A549 (cell line): ENCODE results near the gene LAMTOR5. TPM values are rescaled to one million over a fixed set of nuclear protein-coding genes. Genes with fewer than 3 reads are reported as not detected.
A peak's percentile ranks its signal among the peaks of the same experiment; 100 is the strongest.
"Not testable (repeated sequence)": the region's sequence is repeated elsewhere in the genome, so short reads cannot be mapped to it uniquely, and the experiment has no call there.

Experiments
- ATAC-seq, 2 experiments: fragments of 200-7000 bp in 1 of 2; fragments of >200 bp in 1 of 2; cut with Nextera tagmentation in 1 of 2; cut with Tn5 transposase in 1 of 2; 3 replicates each; pipeline versions ENCODE4 v1.8.0 to v1.9.1; 2018 to 2020; ENCODE audit warnings: mild to moderate bottlenecking in 1 of 2, moderate library complexity in 1 of 2
- CTCF ChIA-PET: fragments of 300-600 bp; sonication (Branson Sonifier 250); formaldehyde crosslinking; extraction: SDS; loops from one replicate; lab custom pipeline; 2021; ENCODE audit warnings: antibody characterized with exemption, inconsistent platforms; lab: Yijun Ruan, JAX
- POLR2A ChIA-PET: fragments of 350-600 bp; formaldehyde crosslinking; extraction: SDS; loops from one replicate; lab custom pipeline; 2021; ENCODE audit warnings: antibody characterized with exemption, inconsistent platforms; lab: Yijun Ruan, JAX
- DNase-seq, 2 experiments: peaks; one replicate each; pipeline versions ENCODE4 v3.0.0 to v3.0.0-alpha.2; 2011 to 2016; ENCODE audit warnings: low read depth in 1 of 2, low spot score in 1 of 2
- FAIRE-seq: peaks from 2 replicates; lab custom pipeline; 2011; peaks lifted over from hg19 to GRCh38; lab: Jason Lieb, UNC
- H3K27ac ChIP-seq, 2 experiments: fragments of >200 bp; sonication (Bioruptor Twin); formaldehyde crosslinking; 3 replicates each; pipeline ENCODE4 v1.5.1; 2016 to 2017
- H3K4me1 ChIP-seq: fragments of >200 bp; sonication (Bioruptor Twin); formaldehyde crosslinking; 3 replicates; pipeline ENCODE4 v1.6.1; 2016
- H3K4me2 ChIP-seq: fragments of >200 bp; sonication (Bioruptor Twin); formaldehyde crosslinking; 3 replicates; pipeline ENCODE4 v1.6.1; 2016
- H3K4me3 ChIP-seq: fragments of >200 bp; sonication (Bioruptor Twin); formaldehyde crosslinking; 3 replicates; pipeline ENCODE4 v1.5.1; 2016
- H3K9me3 ChIP-seq: fragments of >200 bp; sonication (Bioruptor Twin); formaldehyde crosslinking; 3 replicates; pipeline ENCODE4 v1.6.1; 2016
- BHLHE40 ChIP-seq: IDR thresholded peaks from 2 replicates; pipeline ENCODE4 v1.6.1; 2012; ENCODE audit warnings: low read depth, low read length, inconsistent platforms
- EHF ChIP-seq: fragments of 250-450 bp; sonication (Bioruptor Pico); IDR thresholded peaks from 2 replicates; pipeline ENCODE4 v1.5.0; 2020; ENCODE audit warnings: mild to moderate bottlenecking
- EHMT2 ChIP-seq: fragments of 200-600 bp; sonication (generic); IDR thresholded peaks from 2 replicates; pipeline ENCODE4 v1.6.1; 2016; ENCODE audit warnings: antibody characterized with exemption, low read depth, mild to moderate bottlenecking, moderate library complexity
- HDAC2 ChIP-seq: fragments of 200-600 bp; sonication (generic); IDR thresholded peaks from 2 replicates; pipeline ENCODE4 v1.6.1; 2016
- HOXA7 ChIP-seq: fragments of 250-450 bp; sonication (Bioruptor Pico); IDR thresholded peaks from 2 replicates; pipeline ENCODE4 v1.5.0; 2020; ENCODE audit warnings: mild to moderate bottlenecking, moderate library complexity
- HOXB5 ChIP-seq: fragments of 250-450 bp; sonication (Bioruptor Pico); IDR thresholded peaks from 2 replicates; pipeline ENCODE4 v1.5.0; 2020; ENCODE audit warnings: mild to moderate bottlenecking, moderate library complexity
- KDM5A ChIP-seq: fragments of 200-600 bp; sonication (generic); IDR thresholded peaks from 2 replicates; pipeline ENCODE4 v1.6.1; 2016; ENCODE audit warnings: antibody characterized with exemption, mild to moderate bottlenecking
- NFE2L2 ChIP-seq: fragments of 150-350 bp; conservative IDR thresholded peaks from 2 replicates; pipeline ENCODE4 v1.6.1; 2014; ENCODE audit warnings: low read length
- RFX5 ChIP-seq: fragments of 450-650 bp; IDR thresholded peaks from 2 replicates; pipeline ENCODE4 v1.7.1; 2014; ENCODE audit warnings: antibody characterized with exemption, mild to moderate bottlenecking, moderate library complexity
- RNF2 ChIP-seq: fragments of 200-600 bp; sonication (generic); IDR thresholded peaks from 2 replicates; pipeline ENCODE4 v1.6.1; 2016; ENCODE audit warnings: low read depth, mild to moderate bottlenecking, antibody characterized with exemption, moderate library complexity, borderline replicate concordance
- SMC3 ChIP-seq: fragments of >200 bp; sonication (Bioruptor Twin); formaldehyde crosslinking; IDR thresholded peaks from 3 replicates; pipeline ENCODE4 v1.6.1; 2018; ENCODE audit warnings: inconsistent platforms
- ZC3H11A ChIP-seq: fragments of 450-650 bp; IDR thresholded peaks from 2 replicates; pipeline ENCODE4 v1.6.1; 2014; ENCODE audit warnings: antibody characterized with exemption, mild to moderate bottlenecking
- ZFP36 ChIP-seq: fragments of 450-650 bp; IDR thresholded peaks from 2 replicates; pipeline ENCODE4 v1.6.1; 2014; ENCODE audit warnings: borderline replicate concordance; ENCODE audit not compliant: partially characterized antibody
- ZNF302 ChIP-seq: fragments of 250-450 bp; sonication (Bioruptor Pico); IDR thresholded peaks from 2 replicates; pipeline ENCODE4 v1.9.0; 2021; ENCODE audit warnings: inconsistent platforms, mild to moderate bottlenecking, moderate library complexity
- WGBS: methylation state at CpG from one replicate; pipeline ENCODE4 v1.1.6; 2017; ENCODE audit errors: missing lambda C conversion rate; 5-methylcytosine and 5-hydroxymethylcytosine counted together
- polyA plus RNA-seq, 4 experiments: library from polyadenylated mRNA; depleted of rRNA in 3 of 4; stranded (reverse); fragments of >200 nt; fragmentation: RNase III in 1 of 4; extraction: RNeasy Plus Mini Kit Qiagen cat#74134 plus additional on column Dnase treatment in 1 of 4; gene quantifications; 2 replicates in 3 of 4; 3 replicates in 1 of 4; pipeline ENCODE4 v1.2.3, GENCODE V29; 2011 to 2017
- TF ChIP-seq, protein P1 (sequence below): fragments of 150-350 bp; IDR thresholded peaks from 2 replicates; pipeline ENCODE4 v1.6.1; 2014; ENCODE audit warnings: low read depth, mild to moderate bottlenecking, low read length
- TF ChIP-seq, protein P2 (sequence below): fragments of 250-450 bp; sonication (Bioruptor Pico); IDR thresholded peaks from 2 replicates; pipeline ENCODE4 v1.5.0; 2021; ENCODE audit warnings: mild to moderate bottlenecking, moderate library complexity, borderline replicate concordance
- TF ChIP-seq, protein P3 (sequence below): fragments of >200 bp; sonication (Bioruptor Twin); formaldehyde crosslinking; IDR thresholded peaks from 3 replicates; pipeline ENCODE4 v1.6.1; 2016
- TF ChIP-seq, protein P4 (sequence below): fragments of 200-600 bp; sonication (generic); IDR thresholded peaks from 2 replicates; pipeline ENCODE4 v1.6.1; 2016; ENCODE audit warnings: antibody characterized with exemption, mild to moderate bottlenecking, moderate library complexity

The LAMTOR5 gene
- polyA plus RNA-seq, 2 of the 4 experiments (the other 2 are of a cell fraction), result 254 to 256 TPM

DNA sequence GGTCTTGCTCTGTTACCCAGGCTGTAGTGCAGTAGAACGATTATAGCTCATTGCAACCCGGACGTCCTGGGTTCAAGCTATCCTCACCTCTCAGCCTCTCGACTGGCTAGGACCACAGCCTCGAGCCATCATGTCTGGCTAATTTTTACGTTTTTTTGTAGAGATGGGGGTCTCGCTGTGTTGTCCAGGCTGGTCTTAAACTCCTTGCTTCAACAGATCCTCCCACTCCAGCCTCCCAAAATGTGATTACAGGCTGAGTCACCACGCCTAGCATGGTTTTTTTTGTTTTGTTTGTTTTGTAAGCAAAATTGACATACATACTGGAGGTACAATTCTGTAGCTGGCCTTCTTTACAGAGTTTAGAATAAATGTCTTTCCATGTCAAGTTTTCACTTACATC is 994 bp upstream of the LAMTOR5 start (continued):
- TF ChIP-seq, protein P1, sequence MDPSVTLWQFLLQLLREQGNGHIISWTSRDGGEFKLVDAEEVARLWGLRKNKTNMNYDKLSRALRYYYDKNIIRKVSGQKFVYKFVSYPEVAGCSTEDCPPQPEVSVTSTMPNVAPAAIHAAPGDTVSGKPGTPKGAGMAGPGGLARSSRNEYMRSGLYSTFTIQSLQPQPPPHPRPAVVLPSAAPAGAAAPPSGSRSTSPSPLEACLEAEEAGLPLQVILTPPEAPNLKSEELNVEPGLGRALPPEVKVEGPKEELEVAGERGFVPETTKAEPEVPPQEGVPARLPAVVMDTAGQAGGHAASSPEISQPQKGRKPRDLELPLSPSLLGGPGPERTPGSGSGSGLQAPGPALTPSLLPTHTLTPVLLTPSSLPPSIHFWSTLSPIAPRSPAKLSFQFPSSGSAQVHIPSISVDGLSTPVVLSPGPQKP, result no peak
- no peak for TF ChIP-seq ZNF302 (CRISPR knock-in tag)

DNA sequence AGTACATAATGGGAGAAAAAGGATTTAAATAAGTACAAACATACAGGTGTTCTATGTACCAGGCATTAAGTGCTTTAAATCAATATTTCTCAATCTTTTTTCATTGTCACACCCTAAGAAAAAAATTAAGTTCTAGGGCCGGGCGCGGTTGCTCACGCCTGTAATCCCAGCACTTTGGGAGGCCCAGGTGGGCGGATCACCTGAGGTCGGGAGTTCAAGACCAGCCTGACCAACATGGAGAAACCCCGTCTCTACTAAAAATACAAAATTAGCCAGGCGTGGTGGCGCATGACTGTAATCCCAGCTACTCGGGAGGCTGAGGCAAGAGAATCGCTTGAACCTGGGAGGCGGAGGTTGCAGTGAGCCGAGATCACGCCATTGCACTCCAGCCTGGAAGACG is 1.1 kb downstream of the LAMTOR5 start:
- H3K9me3 ChIP-seq, POLR2A ChIA-PET, DNase-seq, ATAC-seq, FAIRE-seq: not testable (repeated sequence)
- CTCF ChIA-PET, result interaction anchor here (1.2 kb wide), 1 partner anchor 203 kb away, joined by 3 read pairs; no protein-coding TSS in a partner anchor
- WGBS, result 12% methylated on average over 15 of the region's 15 CpGs
- H3K27ac ChIP-seq, result peak overlapping the region; percentile 98 to 99
- peaks cover 14% of the 10 kb centered on the region for H3K4me1 ChIP-seq
- H3K4me2 ChIP-seq, result peak overlapping the region; percentile 87
- H3K4me3 ChIP-seq, result peak overlapping the region; percentile 98

DNA sequence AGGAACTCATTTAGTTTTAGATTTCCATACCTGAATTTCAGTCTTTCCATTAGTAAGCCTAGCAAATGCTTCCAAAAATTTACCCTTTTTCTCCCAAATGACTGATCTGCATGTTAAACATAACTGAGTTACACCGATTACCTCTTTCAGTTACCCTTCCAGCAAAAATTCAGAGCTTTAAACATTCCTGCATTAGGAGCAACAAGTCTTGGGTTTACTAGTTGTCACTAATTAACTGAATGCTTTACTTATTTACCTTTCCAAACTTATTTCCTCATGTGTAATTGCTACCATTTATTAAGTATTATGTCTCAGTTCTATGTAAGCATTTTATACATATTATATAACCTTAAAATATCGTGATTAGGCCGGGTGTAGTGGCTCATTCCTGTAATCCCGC is 3.1 kb downstream of the LAMTOR5 start:
- TF ChIP-seq EHMT2 (no peak), EHF (CRISPR knock-in tag) (no peak), KDM5A (no peak), BHLHE40 (no peak), NFE2L2 (no peak), ZC3H11A (no peak), HOXB5 (CRISPR knock-in tag) (no peak), ZFP36 (no peak), RFX5 (no peak), SMC3 (no peak), HOXA7 (CRISPR knock-in tag) (no peak), RNF2 (no peak), HDAC2 (no peak)
- TF ChIP-seq, protein P2, sequence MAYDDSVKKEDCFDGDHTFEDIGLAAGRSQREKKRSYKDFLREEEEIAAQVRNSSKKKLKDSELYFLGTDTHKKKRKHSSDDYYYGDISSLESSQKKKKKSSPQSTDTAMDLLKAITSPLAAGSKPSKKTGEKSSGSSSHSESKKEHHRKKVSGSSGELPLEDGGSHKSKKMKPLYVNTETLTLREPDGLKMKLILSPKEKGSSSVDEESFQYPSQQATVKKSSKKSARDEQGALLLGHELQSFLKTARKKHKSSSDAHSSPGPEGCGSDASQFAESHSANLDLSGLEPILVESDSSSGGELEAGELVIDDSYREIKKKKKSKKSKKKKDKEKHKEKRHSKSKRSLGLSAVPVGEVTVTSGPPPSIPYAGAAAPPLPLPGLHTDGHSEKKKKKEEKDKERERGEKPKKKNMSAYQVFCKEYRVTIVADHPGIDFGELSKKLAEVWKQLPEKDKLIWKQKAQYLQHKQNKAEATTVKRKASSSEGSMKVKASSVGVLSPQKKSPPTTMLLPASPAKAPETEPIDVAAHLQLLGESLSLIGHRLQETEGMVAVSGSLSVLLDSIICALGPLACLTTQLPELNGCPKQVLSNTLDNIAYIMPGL (CRISPR knock-in tag), result no peak
- TF ChIP-seq, protein P3, sequence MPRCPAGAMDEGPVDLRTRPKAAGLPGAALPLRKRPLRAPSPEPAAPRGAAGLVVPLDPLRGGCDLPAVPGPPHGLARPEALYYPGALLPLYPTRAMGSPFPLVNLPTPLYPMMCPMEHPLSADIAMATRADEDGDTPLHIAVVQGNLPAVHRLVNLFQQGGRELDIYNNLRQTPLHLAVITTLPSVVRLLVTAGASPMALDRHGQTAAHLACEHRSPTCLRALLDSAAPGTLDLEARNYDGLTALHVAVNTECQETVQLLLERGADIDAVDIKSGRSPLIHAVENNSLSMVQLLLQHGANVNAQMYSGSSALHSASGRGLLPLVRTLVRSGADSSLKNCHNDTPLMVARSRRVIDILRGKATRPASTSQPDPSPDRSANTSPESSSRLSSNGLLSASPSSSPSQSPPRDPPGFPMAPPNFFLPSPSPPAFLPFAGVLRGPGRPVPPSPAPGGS, result no peak
- TF ChIP-seq, protein P4, sequence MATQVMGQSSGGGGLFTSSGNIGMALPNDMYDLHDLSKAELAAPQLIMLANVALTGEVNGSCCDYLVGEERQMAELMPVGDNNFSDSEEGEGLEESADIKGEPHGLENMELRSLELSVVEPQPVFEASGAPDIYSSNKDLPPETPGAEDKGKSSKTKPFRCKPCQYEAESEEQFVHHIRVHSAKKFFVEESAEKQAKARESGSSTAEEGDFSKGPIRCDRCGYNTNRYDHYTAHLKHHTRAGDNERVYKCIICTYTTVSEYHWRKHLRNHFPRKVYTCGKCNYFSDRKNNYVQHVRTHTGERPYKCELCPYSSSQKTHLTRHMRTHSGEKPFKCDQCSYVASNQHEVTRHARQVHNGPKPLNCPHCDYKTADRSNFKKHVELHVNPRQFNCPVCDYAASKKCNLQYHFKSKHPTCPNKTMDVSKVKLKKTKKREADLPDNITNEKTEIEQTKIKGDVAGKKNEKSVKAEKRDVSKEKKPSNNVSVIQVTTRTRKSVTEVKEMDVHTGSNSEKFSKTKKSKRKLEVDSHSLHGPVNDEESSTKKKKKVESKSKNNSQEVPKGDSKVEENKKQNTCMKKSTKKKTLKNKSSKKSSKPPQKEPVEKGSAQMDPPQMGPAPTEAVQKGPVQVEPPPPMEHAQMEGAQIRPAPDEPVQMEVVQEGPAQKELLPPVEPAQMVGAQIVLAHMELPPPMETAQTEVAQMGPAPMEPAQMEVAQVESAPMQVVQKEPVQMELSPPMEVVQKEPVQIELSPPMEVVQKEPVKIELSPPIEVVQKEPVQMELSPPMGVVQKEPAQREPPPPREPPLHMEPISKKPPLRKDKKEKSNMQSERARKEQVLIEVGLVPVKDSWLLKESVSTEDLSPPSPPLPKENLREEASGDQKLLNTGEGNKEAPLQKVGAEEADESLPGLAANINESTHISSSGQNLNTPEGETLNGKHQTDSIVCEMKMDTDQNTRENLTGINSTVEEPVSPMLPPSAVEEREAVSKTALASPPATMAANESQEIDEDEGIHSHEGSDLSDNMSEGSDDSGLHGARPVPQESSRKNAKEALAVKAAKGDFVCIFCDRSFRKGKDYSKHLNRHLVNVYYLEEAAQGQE, result no peak
- ChIA-PET POLR2A (interaction anchor here (0.6 to 1.6 kb wide), 3 partner anchors 10 to 66 kb away, joined by 3 to 9 read pairs (median 3); no protein-coding TSS in a partner anchor), CTCF (interaction anchor here (0.7 to 2.9 kb wide), 5 partner anchors 9 to 92 kb away, joined by 3 to 14 read pairs (median 5); no protein-coding TSS in a partner anchor)
- H3K4me3 ChIP-seq, result no peak overlapping the region
- ATAC-seq, result no peak
- no peak for FAIRE-seq
- H3K4me2 ChIP-seq, result no peak overlapping the region
- no peak overlapping the region for H3K27ac ChIP-seq
- no peak for DNase-seq
- H3K4me1 ChIP-seq, result peaks cover 14% of the 10 kb centered on the region
- H3K9me3 ChIP-seq, result no peaks in the 10 kb centered on the region
- 87% methylated on average over 4 of the region's 4 CpGs for WGBS
